Measurements from ENCODE around the gene HOXD9. TPM values are rescaled to one million over a fixed set of nuclear protein-coding genes. Genes with fewer than 3 reads are reported as not detected.

HOXD9 gene
- total and polyA plus RNA-seq, 2 donors (not counting 3 experiments of a cell fraction or from before 2014, with no cell fraction given), result 1.9 to 3.5 TPM

DNA sequence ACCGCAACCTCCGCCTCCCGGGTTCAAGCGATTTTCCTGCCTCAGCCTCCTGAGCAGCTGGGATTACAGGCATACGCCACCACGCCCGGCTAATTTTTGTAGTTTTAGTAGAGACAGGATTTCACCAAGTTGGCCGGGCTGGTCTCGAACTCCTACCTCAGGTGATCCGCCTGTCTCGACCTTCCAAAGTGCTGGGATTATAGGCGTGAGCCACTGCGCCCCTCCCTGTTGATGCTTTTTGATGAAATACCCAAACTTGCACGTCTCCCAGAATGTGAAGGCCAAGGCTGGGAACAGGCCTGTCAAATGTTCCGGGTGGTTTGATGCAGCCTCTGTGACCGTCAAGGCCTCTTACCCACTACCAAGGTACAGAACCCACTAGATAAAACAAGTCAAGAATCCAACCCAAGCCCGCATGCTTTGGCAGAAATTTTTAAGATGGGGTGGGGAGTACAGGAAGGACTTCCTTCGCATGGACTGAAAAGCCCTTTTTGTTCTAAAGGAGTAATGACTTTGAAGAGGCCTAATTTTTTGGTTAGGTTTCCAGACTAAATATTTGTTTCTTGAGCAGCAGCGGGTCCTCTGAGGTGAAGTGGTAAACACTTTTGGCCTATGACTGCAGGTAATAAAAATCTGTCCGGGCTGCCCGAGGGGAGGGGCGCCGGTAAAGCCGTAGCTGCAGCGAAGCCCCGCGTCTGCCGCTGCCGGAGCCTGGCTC, 35.0 kb upstream of the HOXD9 start:
- Histone ChIP-seq H3K9ac (replicated peaks; ENCODE audit: extremely low read depth, insufficient read depth, low read length) (no peak overlapping the region), H3K36me3 (ENCODE audit: control insufficient read depth in 2 of 2, extremely low read depth in 1 of 2, insufficient read depth in 2 of 2, low read length in 2 of 2) (no peaks in the 10 kb centered on the region), H4K20me1 (replicated peaks; ENCODE audit: control insufficient read depth, extremely low read depth, insufficient read depth, low read length) (no peaks in the 10 kb centered on the region), H2AFZ (ENCODE audit: low read depth, low read length) (no peak overlapping the region), H3K4me1 (ENCODE audit: control insufficient read depth, extremely low read depth, insufficient read depth, low read length) (no peaks in the 10 kb centered on the region), H3K4me3 (replicated peaks in 1 of 3; ENCODE audit: insufficient read depth in 1 of 3, low read depth in 1 of 3, low read length in 3 of 3) (no peak overlapping the region), H3K27me3 (ENCODE audit: control insufficient read depth in 2 of 2, insufficient read depth in 2 of 2, low read length in 2 of 2) (peaks cover 91 to 99% of the 10 kb centered on the region in 2 experiments), H3K79me2 (ENCODE audit: control insufficient read depth, insufficient read depth, low read length) (no peaks in the 10 kb centered on the region), H3K4me2 (ENCODE audit: insufficient read depth, low read length) (no peak overlapping the region), H3K9me3 (replicated peaks; ENCODE audit: control insufficient read depth, insufficient read depth, low read length) (no peaks in the 10 kb centered on the region), H3K9me1 (replicated peaks; ENCODE audit: control insufficient read depth, extremely low read depth, insufficient read depth, low read length) (no peaks in the 10 kb centered on the region), H3K27ac (ENCODE audit: insufficient read depth, low read depth, low read length) (no peak overlapping the region)
- DNase-seq (ENCODE audit: low read depth, low spot score) (no peak), FAIRE-seq (no peak)
- BruUV-seq (replicated peaks), result no TSS peak
- ChIA-PET CTCF (interaction anchor here (0.6 to 6.1 kb wide), 16 partner anchors 9 to 1390 kb away, joined by 3 to 102 read pairs (median 4); no protein-coding TSS in a partner anchor), POLR2A (no interaction called here)
- intact Hi-C loops (cut with micrococcal nuclease), result loop anchor here (1.0 to 2.0 kb wide), 3 partner anchors 673 to 837 kb away; no protein-coding TSS in a partner anchor
- TF ChIP-seq MYC (IDR thresholded peaks at IDR 0.05; ENCODE audit: low read depth, low read length), result no peak
- no peak for TF ChIP-seq GATA2 (IDR thresholded peaks at IDR 0.05; ENCODE audit: insufficient read depth, insufficient read length, low read depth, low read length)
- no peak for TF ChIP-seq POLR2A (IDR thresholded peaks at IDR 0.05; ENCODE audit: low read depth, low read length)
- no peak for TF ChIP-seq JUN (IDR thresholded peaks at IDR 0.05; ENCODE audit: borderline replicate concordance, insufficient read depth, insufficient read length, low read depth)
- TF ChIP-seq, protein P1, sequence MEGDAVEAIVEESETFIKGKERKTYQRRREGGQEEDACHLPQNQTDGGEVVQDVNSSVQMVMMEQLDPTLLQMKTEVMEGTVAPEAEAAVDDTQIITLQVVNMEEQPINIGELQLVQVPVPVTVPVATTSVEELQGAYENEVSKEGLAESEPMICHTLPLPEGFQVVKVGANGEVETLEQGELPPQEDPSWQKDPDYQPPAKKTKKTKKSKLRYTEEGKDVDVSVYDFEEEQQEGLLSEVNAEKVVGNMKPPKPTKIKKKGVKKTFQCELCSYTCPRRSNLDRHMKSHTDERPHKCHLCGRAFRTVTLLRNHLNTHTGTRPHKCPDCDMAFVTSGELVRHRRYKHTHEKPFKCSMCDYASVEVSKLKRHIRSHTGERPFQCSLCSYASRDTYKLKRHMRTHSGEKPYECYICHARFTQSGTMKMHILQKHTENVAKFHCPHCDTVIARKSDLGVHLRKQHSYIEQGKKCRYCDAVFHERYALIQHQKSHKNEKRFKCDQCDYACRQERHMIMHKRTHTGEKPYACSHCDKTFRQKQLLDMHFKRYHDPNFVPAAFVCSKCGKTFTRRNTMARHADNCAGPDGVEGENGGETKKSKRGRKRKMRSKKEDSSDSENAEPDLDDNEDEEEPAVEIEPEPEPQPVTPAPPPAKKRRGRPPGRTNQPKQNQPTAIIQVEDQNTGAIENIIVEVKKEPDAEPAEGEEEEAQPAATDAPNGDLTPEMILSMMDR (IDR thresholded peaks at IDR 0.05; ENCODE audit: extremely low read depth in 1 of 2, insufficient read depth in 1 of 2, low read depth in 1 of 2, low read length in 2 of 2), result no peak
- TF ChIP-seq, protein P2, sequence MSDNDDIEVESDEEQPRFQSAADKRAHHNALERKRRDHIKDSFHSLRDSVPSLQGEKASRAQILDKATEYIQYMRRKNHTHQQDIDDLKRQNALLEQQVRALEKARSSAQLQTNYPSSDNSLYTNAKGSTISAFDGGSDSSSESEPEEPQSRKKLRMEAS (IDR thresholded peaks at IDR 0.05; ENCODE audit: insufficient read depth, insufficient read length), result no peak
- TF ChIP-seq EZH2 (IDR thresholded peaks at IDR 0.05; ENCODE audit: borderline replicate concordance, low read depth, low read length, severe bottlenecking), result no peak
- TF ChIP-seq POLR2AphosphoS5 (IDR thresholded peaks at IDR 0.05; ENCODE audit: insufficient read depth, low read depth, low read length), result no peak
- no peak for TF ChIP-seq FOS (IDR thresholded peaks at IDR 0.05; ENCODE audit: borderline replicate concordance, insufficient read depth, low read length)
- dilution Hi-C loops (cut with MboI; ENCODE audit: extremely low pct_ligation_motif_present, low sequenced_read_pairs), result no loop called here

All from endothelial cell of umbilical vein (primary cell).